UCSD-AML1 (cell line): ENCODE results near the gene SMIM35.

Experiments used
- DNase-seq: peaks from one replicate; lab custom pipeline; 2025; ENCODE audit not compliant: unreplicated experiment; lab: John Stamatoyannopoulos, UW

Gene SMIM35

DNA sequence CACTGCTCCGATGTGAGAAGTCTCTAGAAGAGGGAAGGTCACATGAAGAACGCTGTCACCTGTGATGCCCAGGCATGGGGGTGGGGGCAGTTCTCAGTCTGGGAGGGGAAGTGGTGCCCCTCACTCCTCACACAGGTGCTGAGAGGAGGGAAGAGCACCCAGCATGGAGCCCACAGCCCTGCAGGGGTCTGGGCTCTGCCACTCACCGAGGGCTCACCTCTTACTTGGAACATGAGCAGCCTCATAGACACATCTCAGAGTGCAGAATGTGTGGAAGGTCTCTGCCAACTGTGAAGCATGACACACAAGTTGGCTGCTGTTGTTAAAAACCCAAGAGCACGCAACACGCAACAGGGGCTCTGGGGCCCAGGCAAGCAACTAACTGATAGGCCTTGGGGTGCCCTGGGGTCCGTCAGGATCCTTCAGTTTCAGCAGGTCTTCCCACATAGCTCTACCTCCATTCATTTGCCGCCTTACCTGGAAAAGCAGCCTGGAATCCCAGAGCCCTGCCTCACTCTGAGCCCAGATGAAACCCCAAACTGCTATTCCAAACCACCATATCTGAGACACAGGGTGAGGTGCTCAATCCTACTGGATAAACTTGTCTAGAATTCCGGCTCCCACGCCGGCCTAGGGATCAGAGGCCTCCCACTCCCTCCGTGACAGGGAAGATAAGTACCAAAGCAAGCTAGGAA lies 27.4 kb downstream of the SMIM35 start:
- DNase-seq: no peak

DNA sequence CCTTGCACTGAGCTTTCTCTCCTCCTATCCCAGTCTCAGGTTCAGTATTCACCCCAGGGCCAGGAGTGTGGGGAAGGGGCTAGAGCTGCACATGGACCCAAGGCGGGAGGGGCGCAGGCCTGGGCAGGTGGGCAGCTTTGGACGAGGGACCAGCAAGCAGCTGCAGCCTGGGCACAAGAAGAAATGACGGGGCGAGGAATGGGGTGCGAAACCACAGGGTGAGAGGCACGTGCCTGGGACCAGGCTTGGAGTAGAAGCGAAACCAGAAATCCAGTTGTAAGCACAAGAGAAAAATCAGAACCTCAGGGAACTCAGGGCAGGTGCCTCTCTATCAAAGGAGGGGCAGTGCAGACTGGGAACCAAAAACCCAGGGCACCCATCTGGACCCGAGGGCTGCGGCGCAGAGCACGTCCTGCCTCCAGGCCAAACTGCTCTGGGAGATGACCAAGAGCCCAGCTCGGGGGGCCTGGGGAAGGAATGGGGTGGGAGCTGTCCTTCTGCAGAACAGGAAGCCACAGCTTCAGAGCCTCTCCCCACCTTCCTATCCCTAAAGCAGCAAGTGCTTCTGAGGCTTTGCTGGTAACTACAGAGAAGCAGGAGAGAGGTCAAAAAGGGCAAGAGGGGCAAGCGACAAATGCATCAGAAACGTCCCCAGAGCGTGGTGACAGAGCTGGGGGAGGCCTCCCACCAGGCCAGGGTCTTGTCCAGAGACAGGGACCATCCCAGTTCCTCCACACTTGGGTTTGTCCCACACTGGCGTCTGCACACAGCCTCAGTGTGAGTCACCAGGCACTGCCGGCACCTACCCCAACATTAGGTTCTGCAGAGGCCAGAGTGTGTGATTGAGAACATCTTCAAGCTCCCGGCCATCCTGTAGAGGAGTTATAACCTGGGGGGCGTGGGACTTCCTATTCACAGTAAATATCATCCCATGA lies 28.2 kb downstream of the SMIM35 start:
- no peak for DNase-seq

- DNase-seq: no peak
Observed at GRCh38 chr11:118057251-118058145, 29.3 kb downstream of the SMIM35 start.

DNA sequence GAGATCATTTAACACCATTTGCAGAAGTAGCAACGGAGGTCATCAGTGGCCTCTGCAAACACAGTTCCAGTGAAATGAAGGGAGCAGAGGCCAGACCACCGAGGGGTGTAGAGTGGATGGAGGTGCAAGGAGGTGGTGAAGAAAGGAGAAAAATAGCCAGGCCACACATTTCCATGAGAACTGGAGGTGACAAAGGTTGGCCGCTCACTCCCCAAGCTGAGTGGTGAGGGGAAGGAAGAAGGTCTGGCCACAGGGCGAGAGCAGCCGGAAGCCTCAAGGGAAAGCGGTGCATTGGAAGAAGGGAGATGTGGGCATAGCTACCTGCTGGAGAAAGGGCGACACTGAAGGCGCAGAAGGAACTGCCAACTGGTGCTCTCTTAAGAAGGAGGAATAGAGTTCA lies 30.0 kb downstream of the SMIM35 start:
- peak; percentile 67 for DNase-seq

DNA sequence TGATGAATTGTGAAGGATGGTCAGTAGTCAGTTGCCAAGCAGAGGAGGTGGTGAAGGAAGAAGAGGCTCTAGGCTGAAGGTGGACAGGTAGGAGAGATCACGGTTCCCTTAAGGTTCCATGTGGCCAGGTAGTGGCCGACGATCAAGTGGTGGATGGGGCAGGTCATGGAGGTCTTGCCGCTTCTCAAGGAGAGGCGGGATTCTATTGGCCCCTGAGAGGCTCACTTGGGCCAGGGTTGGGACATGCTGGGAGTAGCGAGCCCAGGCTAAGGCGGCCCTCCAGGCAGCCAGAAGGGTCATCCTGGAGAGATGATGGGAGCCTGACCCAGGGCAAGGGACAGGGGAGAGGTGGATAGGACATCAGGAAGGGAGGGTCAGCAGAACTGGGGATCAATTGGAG lies 30.8 kb downstream of the SMIM35 start:
- DNase-seq: no peak

DNA sequence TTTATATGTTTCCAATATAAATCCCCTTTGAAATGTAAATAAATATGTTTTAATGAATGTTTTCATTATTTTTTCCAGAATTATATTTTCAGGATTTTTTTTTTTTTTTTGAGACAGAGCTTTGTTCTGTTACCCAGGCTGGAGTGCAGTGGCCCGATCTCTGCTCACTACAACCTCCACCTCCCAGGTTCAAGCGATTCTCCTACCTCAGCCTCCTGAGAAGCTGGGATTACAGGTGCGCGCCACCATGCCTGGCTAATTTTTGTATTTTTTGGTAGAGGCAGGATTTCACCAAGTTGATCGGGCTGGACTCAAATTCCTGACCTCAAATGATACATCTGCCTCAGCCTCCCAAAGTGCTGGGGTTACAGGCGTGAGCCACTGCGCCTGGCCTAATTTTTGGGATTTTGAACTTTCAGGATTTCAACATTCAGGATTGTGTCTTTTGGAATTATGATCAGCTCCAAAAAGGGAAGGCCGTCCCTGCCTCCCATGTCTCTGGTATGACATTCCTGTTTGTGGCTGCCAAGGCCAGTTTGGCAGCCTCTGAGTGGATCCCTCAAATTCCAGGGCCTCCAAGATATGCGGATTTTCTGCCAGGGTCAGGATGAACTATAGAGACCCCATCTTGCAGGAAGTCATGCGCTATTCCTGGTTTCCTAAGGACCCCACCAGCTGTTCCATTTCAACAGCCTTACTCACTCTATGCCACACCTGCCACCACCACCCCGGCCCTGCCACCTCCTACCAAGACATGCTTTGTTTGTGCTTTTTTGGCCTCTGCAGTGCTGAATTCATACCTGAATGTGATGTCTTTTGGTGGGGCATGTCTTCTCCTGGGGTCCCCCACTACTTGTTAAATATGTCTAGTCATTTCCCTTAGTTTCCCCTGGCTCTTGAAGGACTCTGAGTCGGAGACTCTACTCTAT lies 31.8 kb downstream of the SMIM35 start:
- no peak for DNase-seq

GRCh38 chr11:118052581-118053206 lies 34.1 kb downstream of the SMIM35 start:
- DNase-seq: no peak

DNA sequence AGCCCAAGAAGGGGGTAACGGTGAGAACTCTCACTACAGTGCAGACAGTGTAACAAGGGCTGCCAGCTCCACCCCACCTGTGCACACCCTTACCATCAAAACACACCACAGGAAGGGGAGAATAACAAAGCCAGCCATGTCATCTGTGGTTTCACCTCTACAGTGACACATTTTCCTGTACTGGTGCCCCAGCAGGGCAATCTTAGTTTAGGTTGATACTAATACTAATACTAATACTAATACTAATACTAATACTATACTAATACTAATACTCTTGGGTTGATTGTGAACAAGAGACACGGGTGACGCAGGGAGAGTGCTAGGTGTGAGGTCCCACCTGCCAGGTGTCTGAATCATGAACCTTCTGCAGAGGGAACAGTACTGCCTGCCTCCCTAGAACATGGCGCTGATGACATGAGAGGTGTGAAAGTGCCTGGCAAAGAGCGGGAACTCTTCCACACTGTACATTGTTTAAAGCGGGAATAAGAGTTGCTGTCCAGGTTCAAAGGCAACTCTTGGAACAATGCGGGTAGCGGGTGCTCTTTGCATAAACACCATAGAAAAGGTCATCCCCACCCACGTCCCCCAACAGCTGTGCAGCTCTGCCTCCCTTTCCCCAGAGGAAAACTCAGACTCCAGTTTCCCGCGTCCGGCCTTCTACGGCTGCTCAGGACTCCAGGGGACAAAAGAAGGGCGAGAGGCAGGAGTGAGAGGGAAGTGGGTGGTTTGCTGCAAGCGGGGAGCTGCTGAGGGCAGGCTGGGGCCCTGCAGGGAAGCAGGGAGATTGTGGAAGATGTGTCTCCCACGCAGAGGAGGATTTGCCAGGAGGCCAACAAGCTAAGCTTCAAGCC lies 34.9 kb downstream of the SMIM35 start:
- no peak for DNase-seq

DNA sequence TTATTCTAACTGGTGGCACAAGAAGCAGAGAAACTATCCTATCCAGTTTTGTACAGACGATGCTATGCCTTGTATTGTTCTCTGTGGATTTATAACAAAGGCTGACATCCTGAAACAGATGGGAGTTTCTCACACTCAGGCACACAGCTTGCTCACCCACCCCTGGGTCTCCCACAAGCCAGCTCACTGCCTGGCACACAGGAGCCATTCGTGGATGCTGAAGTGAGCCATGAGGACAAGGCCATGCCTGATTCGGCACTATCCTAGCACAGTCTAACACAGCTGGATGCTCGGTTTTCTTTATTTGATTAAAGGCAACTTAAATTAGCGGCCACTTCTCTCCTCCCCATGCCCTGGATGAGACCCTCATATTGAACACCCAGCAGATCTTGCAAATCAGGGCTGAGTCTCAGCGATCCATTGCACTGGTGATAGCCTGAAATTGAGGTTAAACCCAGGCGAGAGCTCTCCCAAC lies 35.6 kb downstream of the SMIM35 start:
- DNase-seq: no peak

- DNase-seq: no peak
Observed at GRCh38 chr11:118050208-118050891, 36.4 kb downstream of the SMIM35 start.

DNA sequence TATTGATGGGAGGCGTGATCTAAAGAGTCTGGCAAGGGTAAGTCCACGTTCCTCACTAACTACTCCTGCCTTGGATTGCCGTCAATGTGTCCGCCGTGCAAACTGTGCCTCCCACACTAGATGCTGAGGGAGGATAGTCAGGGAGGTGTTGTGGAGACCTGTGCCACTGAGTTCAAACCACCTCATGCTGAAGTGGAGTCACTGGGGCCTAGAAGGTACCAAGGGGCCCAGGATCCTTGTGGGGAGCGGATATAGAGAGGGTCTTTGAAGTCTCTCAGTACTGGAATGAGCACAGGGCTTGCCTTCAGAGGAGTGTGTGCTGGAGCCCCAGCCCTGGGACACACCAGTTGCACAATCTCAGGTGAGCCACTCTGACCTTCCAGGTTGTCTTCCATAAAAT lies 37.0 kb downstream of the SMIM35 start:
- DNase-seq: no peak

- DNase-seq: no peak
Observed at GRCh38 chr11:118048472-118049370, 38.0 kb downstream of the SMIM35 start.

- DNase-seq: no peak
Observed at GRCh38 chr11:118047749-118048148, 39.0 kb downstream of the SMIM35 start.

DNA sequence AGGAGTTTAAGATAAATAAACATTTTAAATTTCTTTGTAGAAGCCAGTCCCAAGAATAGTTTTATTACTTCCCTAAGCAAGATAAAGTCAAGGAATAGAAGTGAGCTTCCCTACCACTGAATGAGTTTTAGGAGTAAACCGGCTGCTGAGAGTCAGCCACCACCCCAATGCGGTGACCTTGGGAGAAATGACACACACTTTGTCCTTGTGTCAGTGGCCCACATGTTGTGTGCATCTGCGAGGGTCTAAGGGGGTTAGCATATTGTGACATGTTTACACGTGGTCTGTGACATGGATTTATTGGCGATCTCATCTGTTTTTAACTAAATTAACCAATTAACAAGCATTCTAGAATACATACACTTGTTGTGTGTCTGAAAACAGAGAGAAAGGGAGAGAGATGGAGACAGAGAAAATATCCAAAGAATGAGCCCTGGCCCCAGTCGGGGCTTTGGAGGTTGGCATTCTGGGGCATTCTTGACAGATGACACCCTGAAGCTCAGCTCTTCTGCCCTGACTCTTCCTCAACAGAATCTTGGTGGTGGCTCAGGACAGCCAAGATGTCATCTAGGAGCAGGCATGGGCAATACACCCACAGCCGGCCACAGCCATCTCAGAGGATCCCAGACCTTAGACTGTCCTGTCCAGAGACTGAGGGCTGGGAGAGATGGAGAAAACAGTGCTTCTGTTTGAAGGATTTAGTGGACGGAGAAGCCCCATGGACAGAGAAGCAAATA lies 39.6 kb downstream of the SMIM35 start:
- DNase-seq: no peak

DNA sequence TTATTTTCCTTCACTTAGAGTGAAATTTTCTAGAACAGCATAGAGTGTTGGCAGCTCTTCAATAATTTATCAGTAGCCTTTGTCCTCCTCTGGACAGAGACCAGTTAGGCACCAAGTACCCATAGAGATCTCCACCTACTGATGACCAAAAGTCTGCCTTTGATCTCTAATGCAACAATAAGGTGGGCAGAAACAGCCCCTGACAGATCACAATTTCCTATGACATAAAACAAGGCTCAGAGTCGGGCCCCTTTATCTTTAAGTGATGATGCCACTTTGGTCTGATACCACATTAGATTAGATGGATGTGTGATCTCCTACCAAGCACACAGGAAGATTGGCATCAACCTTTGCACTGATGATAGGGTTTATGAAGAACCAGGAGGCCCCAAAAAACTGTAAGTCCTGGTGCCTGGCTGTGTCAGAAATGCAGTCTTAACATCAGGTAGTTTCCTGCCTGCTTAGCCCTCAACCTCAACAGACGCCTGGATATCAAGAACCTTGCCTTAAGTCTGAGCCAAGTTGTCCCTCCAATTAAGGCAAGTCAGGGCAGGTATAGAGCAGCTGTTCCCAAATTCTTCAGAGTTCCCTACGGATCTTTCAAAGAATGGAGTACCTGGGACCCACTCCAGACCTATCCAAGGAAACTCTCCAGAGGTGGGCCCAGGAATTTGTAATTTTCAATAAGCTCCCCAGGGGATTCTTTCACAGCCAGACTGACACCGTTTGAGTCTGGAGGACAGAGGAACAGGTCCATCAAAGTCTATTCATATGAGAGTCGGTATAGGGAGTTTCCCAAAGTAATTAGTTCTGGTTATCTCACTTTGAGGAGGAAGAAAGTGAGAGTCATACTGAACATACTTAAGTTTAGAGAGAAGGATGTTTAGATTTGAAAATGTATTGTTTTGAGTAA lies 40.5 kb downstream of the SMIM35 start:
- DNase-seq: no peak
